Vagina (tissue), 2 donors: Measurements from ENCODE around the gene DCTN4. TPM values are rescaled to one million over a fixed set of nuclear protein-coding genes. Genes with fewer than 3 reads are reported as not detected.

ENCODE experiments used
- DNase-seq, 2 donors: peaks; one replicate each; pipeline ENCODE4 v3.0.0-alpha.2; 2017; ENCODE audit errors: extremely low spot score in 2 of 2
- H3K27ac ChIP-seq: fragments of 200-600 bp; sonication (generic); one replicate; pipeline ENCODE4 v1.5.1; 2019
- H3K27me3 ChIP-seq: fragments of 200-600 bp; sonication (generic); one replicate; pipeline ENCODE4 v1.5.1; 2019
- H3K36me3 ChIP-seq, 2 donors: fragments of 200-600 bp; sonication (generic); one replicate each; pipeline ENCODE4 v1.5.1; 2017 to 2019
- H3K4me1 ChIP-seq: fragments of 200-600 bp; sonication (generic); one replicate; pipeline ENCODE4 v1.5.1; 2019
- H3K4me3 ChIP-seq, 2 donors: fragments of 200-600 bp; sonication (generic); 1 replicate in 1 of 2; 2 replicates in 1 of 2; pipeline ENCODE4 v1.5.1; 2016 to 2019
- H3K9me3 ChIP-seq: fragments of 200-600 bp; sonication (generic); one replicate; pipeline ENCODE4 v1.5.1; 2019
- POLR2A ChIP-seq, 2 donors: fragments of 450-650 bp; IDR thresholded peaks; one replicate each; pipeline ENCODE4 v1.6.1; 2017; ENCODE audit warnings: antibody characterized with exemption in 2 of 2, mild to moderate bottlenecking in 2 of 2, moderate library complexity in 2 of 2
- POLR2AphosphoS5 ChIP-seq, 2 donors: sonication (generic); formaldehyde crosslinking; IDR thresholded peaks; one replicate each; pipeline ENCODE4 v1.9.0; 2017; ENCODE audit warnings: antibody characterized with exemption in 2 of 2, mild to moderate bottlenecking in 2 of 2, low read depth in 1 of 2; ENCODE audit not compliant: insufficient read depth in 1 of 2
- intact Hi-C: fragments of 100-400 bp; cut with DNase I; formaldehyde crosslinking; loops from one replicate; pipeline ENCODE4 v1.15.1; 2023
- total RNA-seq: library from RNA; depleted of rRNA; stranded (reverse); fragments of >200 nt; gene quantifications from one replicate; pipeline ENCODE4 v1.2.3, GENCODE V29; 2016
- TF ChIP-seq, protein P1 (sequence below), 3 experiments: fragments of 450-650 bp in 2 of 3; fragments of 200-600 bp in 1 of 3; sonication (generic) in 1 of 3; IDR thresholded peaks; one replicate each; pipeline ENCODE4 v1.5.1; 2017 to 2019; ENCODE audit warnings: antibody characterized with exemption in 3 of 3, mild to moderate bottlenecking in 2 of 3, moderate library complexity in 2 of 3

The DCTN4 gene
- total RNA-seq, 1 donor from 2014 or later = 51.3 TPM

DNA sequence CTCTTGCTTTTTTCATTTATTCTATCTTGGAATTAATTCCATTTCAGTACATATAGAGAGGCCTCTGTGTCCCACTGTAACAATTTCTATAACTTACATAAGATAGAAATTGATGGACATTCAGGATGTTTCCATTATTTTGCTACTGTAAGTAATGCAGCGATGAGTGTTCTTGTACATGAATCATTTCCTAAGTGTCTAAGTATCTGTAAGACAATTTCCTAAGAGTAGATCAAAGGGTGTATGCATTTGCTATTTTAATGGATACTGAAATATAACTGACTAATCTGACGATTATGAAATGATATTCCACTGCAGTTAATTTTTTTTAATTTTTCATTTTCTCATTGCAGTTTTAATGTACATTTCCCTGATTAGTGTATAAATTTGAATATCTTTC is 35.0 kb downstream of the DCTN4 start:
- no peaks in the 10 kb centered on the region for H3K4me1 ChIP-seq
- intact Hi-C loops = no loop called here
- no peaks in the 10 kb centered on the region for H3K9me3 ChIP-seq
- no peak overlapping the region for H3K27ac ChIP-seq
- H3K36me3 ChIP-seq = peaks cover 0 to 87% of the 10 kb centered on the region in 2 donors
- TF ChIP-seq POLR2AphosphoS5 (IDR thresholded peaks at IDR 0.05; ENCODE audit: insufficient read depth in 1 of 2, low read depth in 1 of 2) = no peak
- TF ChIP-seq, protein P1, sequence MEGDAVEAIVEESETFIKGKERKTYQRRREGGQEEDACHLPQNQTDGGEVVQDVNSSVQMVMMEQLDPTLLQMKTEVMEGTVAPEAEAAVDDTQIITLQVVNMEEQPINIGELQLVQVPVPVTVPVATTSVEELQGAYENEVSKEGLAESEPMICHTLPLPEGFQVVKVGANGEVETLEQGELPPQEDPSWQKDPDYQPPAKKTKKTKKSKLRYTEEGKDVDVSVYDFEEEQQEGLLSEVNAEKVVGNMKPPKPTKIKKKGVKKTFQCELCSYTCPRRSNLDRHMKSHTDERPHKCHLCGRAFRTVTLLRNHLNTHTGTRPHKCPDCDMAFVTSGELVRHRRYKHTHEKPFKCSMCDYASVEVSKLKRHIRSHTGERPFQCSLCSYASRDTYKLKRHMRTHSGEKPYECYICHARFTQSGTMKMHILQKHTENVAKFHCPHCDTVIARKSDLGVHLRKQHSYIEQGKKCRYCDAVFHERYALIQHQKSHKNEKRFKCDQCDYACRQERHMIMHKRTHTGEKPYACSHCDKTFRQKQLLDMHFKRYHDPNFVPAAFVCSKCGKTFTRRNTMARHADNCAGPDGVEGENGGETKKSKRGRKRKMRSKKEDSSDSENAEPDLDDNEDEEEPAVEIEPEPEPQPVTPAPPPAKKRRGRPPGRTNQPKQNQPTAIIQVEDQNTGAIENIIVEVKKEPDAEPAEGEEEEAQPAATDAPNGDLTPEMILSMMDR (IDR thresholded peaks at IDR 0.05) = no peak
- TF ChIP-seq POLR2A (IDR thresholded peaks at IDR 0.05) = no peak
- H3K4me3 ChIP-seq = no peak overlapping the region
- no peak for DNase-seq
- no peaks in the 10 kb centered on the region for H3K27me3 ChIP-seq

- intact Hi-C loops = no loop called here
- Histone ChIP-seq H3K9me3 (no peaks in the 10 kb centered on the region), H3K36me3 (peaks cover 0 to 65% of the 10 kb centered on the region in 2 donors), H3K27me3 (no peaks in the 10 kb centered on the region), H3K4me1 (no peaks in the 10 kb centered on the region), H3K27ac (no peak overlapping the region), H3K4me3 (no peak overlapping the region)
- TF ChIP-seq POLR2A (IDR thresholded peaks at IDR 0.05) (no peak), POLR2AphosphoS5 (IDR thresholded peaks at IDR 0.05; ENCODE audit: insufficient read depth in 1 of 2, low read depth in 1 of 2) (no peak)
- TF ChIP-seq, protein P1 (IDR thresholded peaks at IDR 0.05) = no peak
- DNase-seq = no peak
Measured at GRCh38 chr5:150710165-150710564, 48.7 kb downstream of the DCTN4 start.

GRCh38 chr5:150706776-150707390 is 51.9 kb downstream of the DCTN4 start:
- no peak for DNase-seq
- Histone ChIP-seq H3K27ac (no peak overlapping the region), H3K4me1 (no peaks in the 10 kb centered on the region), H3K4me3 (no peak overlapping the region), H3K9me3 (no peaks in the 10 kb centered on the region), H3K27me3 (no peaks in the 10 kb centered on the region), H3K36me3 (peaks cover 0 to 33% of the 10 kb centered on the region in 2 donors)
- intact Hi-C loops = no loop called here
- TF ChIP-seq, protein P1 (IDR thresholded peaks at IDR 0.05) = no peak
- TF ChIP-seq POLR2AphosphoS5 (IDR thresholded peaks at IDR 0.05; ENCODE audit: insufficient read depth in 1 of 2, low read depth in 1 of 2) (no peak), POLR2A (IDR thresholded peaks at IDR 0.05) (no peak)

DNA sequence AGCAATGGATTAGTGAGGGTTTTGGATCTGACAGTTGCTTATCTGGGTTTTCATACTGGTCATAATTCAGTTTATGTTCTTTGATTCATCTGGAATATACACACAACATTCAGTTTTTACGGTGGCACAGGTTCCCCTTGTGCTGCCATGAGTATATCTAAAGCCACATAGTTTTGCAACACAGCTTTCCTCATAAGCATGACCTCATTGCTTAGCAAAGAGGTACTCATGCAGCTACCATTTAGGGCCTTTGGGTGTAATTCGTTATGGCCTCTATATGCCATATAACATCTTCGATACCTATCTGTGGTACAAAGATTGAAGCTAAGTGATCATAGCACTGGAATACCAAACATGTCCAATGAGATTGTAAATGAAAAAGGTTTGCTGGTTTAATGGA is 55.1 kb downstream of the DCTN4 start:
- no peak overlapping the region for H3K4me3 ChIP-seq
- DNase-seq = no peak
- peaks cover 13% of the 10 kb centered on the region for H3K4me1 ChIP-seq
- no peak for TF ChIP-seq POLR2A (IDR thresholded peaks at IDR 0.05)
- TF ChIP-seq, protein P1 (IDR thresholded peaks at IDR 0.05) = no peak
- no peak for TF ChIP-seq POLR2AphosphoS5 (IDR thresholded peaks at IDR 0.05; ENCODE audit: insufficient read depth in 1 of 2, low read depth in 1 of 2)
- peaks cover 0 to 5% of the 10 kb centered on the region in 2 donors for H3K36me3 ChIP-seq
- no peak overlapping the region for H3K27ac ChIP-seq
- intact Hi-C loops = no loop called here
- no peaks in the 10 kb centered on the region for H3K27me3 ChIP-seq
- no peaks in the 10 kb centered on the region for H3K9me3 ChIP-seq

- H3K27me3 ChIP-seq = no peaks in the 10 kb centered on the region
- no peaks in the 10 kb centered on the region for H3K9me3 ChIP-seq
- peak in 1 of 2 donors; percentile 69 for TF ChIP-seq POLR2A (IDR thresholded peaks at IDR 0.05)
- peak; percentile 95 to 96 for TF ChIP-seq POLR2AphosphoS5 (IDR thresholded peaks at IDR 0.05; ENCODE audit: insufficient read depth in 1 of 2, low read depth in 1 of 2)
- TF ChIP-seq, protein P1 (IDR thresholded peaks at IDR 0.05) = peak; percentile 1 to 87 (median 46)
- peak within 1 kb of the TSS; percentile 85 to 98 for H3K4me3 ChIP-seq
- peak within 1 kb of the TSS; percentile 98 for H3K27ac ChIP-seq
- peak in 1 of 2 donors; percentile 93 for DNase-seq
- H3K4me1 ChIP-seq = peaks cover 13% of the 10 kb centered on the region
- intact Hi-C loops = no loop called here
- peaks cover 0 to 30% of the 10 kb centered on the region in 2 donors for H3K36me3 ChIP-seq
Measured at GRCh38 chr5:150700594-150701377, 58.0 kb downstream of the DCTN4 start, which contains the start of gene RBM22. TSS of gene RBM22 (minus strand) at chr5:150701062. CDS start at chr5:150700985, 77 bp downstream.
